ENCODE data around the gene IER2. TPM values are rescaled to one million over a fixed set of nuclear protein-coding genes. Genes with fewer than 3 reads are reported as not detected.

IER2 gene
- total and polyA plus RNA-seq, 9 of the 15 experiments (the other 6 are each of a cell fraction or from before 2014, with no cell fraction given): 4.5 to 205 (median 23.7) TPM

GRCh38 chr19:13151605-13152355 is 1.6 kb downstream of the IER2 start (continued):
- TF ChIP-seq HBP1 (CRISPR knock-in tag; IDR thresholded peaks at IDR 0.05) (no peak), TOE1 (IDR thresholded peaks at IDR 0.05; ENCODE audit: borderline replicate concordance) (peak; percentile 94), TOE1 (CRISPR knock-in tag; IDR thresholded peaks at IDR 0.05; ENCODE audit: borderline replicate concordance, low read depth) (no peak), ZNF263 (CRISPR knock-in tag; IDR thresholded peaks at IDR 0.05; ENCODE audit: borderline replicate concordance) (no peak), IRF9 (tag; IDR thresholded peaks at IDR 0.05) (no peak), HES1 (IDR thresholded peaks at IDR 0.05; ENCODE audit: low read depth) (peak; percentile 25; the same call in 1 of the 2 replicates), KHSRP (IDR thresholded peaks at IDR 0.05) (no peak), NFIX (CRISPR knock-in tag; IDR thresholded peaks at IDR 0.05; ENCODE audit: low read depth) (no peak), TFE3 (CRISPR knock-in tag; IDR thresholded peaks at IDR 0.05) (no peak), XRCC5 (IDR thresholded peaks at IDR 0.05; ENCODE audit: low read depth, low read length) (no peak), RBM22 (IDR thresholded peaks at IDR 0.05; ENCODE audit: low read depth, low read length, poor library complexity, severe bottlenecking) (peak; percentile 40), PML (IDR thresholded peaks at IDR 0.05; ENCODE audit: low read length) (peak; percentile 48), ZNF398 (CRISPR knock-in tag; IDR thresholded peaks at IDR 0.05) (no peak), HEY1 (CRISPR knock-in tag; IDR thresholded peaks at IDR 0.05; ENCODE audit: borderline replicate concordance) (no peak), PCBP1 (IDR thresholded peaks at IDR 0.05; ENCODE audit: low read depth, low read length, poor library complexity, severe bottlenecking) (no peak), MEF2D (tag; conservative IDR thresholded peaks at IDR 0.05; ENCODE audit: low read depth) (no peak), FOXK2 (conservative IDR thresholded peaks at IDR 0.05 in 1 of 2, IDR thresholded peaks at IDR 0.05 in 1 of 2; ENCODE audit: low read depth in 2 of 2) (no peak), TEAD1 (CRISPR knock-in tag; IDR thresholded peaks at IDR 0.05) (peak; percentile 94 to 98)
- TF ChIP-seq, protein P1, sequence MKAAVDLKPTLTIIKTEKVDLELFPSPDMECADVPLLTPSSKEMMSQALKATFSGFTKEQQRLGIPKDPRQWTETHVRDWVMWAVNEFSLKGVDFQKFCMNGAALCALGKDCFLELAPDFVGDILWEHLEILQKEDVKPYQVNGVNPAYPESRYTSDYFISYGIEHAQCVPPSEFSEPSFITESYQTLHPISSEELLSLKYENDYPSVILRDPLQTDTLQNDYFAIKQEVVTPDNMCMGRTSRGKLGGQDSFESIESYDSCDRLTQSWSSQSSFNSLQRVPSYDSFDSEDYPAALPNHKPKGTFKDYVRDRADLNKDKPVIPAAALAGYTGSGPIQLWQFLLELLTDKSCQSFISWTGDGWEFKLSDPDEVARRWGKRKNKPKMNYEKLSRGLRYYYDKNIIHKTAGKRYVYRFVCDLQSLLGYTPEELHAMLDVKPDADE (conservative IDR thresholded peaks at IDR 0.05; ENCODE audit: control insufficient read depth, low read depth, low read length): no peak; the same call in none of the 2 replicates
